Panc1 (cell line): ENCODE data around the gene ANO9.

ENCODE experiments used
- CTCF ChIP-seq: fragments of 450-650 bp; IDR thresholded peaks from 2 replicates; pipeline ENCODE4 v1.5.1; 2017; ENCODE audit warnings: mild to moderate bottlenecking
- TF ChIP-seq, protein P1 (sequence below), 2 experiments: IDR thresholded peaks; 2 replicates each; pipeline ENCODE4 v1.6.1; 2011 to 2012; ENCODE audit warnings: low read depth in 2 of 2, control low read depth in 1 of 2, low read length in 1 of 2, mild to moderate bottlenecking in 1 of 2, moderate library complexity in 1 of 2; ENCODE audit not compliant: insufficient read depth in 1 of 2

DNA sequence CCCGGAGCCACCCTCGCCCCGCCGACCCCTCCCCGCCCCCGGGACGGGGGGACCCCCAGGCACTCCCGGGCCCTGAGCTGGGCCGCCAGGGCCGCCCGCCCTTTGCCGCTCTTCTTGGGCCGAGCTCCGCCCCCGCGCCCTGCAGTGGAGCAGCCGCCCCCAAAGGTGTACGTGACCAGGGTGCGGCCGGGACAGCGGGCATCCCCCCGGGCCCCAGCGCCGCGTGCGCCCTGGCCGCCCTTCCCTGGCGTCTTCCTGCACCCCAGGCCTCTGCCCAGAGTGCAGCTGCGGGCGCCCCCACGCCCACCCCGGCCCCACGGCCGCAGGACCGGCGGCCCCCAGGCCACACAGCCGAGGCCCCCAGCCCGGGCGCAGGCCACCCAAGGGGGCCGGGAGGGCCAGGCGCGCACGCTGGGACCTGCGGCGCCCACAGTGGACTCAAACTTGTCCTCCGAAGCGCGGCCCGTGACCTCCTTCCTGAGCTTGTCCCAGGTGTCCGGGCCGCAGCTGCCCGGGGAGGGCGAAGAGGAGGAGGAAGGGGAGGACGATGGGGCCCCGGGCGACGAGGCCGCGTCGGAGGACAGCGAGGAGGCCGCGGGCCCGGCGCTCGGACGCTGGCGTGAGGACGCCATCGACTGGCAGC is 65.2 kb downstream of the ANO9 start:
- TF ChIP-seq, protein P1, sequence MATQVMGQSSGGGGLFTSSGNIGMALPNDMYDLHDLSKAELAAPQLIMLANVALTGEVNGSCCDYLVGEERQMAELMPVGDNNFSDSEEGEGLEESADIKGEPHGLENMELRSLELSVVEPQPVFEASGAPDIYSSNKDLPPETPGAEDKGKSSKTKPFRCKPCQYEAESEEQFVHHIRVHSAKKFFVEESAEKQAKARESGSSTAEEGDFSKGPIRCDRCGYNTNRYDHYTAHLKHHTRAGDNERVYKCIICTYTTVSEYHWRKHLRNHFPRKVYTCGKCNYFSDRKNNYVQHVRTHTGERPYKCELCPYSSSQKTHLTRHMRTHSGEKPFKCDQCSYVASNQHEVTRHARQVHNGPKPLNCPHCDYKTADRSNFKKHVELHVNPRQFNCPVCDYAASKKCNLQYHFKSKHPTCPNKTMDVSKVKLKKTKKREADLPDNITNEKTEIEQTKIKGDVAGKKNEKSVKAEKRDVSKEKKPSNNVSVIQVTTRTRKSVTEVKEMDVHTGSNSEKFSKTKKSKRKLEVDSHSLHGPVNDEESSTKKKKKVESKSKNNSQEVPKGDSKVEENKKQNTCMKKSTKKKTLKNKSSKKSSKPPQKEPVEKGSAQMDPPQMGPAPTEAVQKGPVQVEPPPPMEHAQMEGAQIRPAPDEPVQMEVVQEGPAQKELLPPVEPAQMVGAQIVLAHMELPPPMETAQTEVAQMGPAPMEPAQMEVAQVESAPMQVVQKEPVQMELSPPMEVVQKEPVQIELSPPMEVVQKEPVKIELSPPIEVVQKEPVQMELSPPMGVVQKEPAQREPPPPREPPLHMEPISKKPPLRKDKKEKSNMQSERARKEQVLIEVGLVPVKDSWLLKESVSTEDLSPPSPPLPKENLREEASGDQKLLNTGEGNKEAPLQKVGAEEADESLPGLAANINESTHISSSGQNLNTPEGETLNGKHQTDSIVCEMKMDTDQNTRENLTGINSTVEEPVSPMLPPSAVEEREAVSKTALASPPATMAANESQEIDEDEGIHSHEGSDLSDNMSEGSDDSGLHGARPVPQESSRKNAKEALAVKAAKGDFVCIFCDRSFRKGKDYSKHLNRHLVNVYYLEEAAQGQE (IDR thresholded peaks at IDR 0.05; ENCODE audit: insufficient read depth in 1 of 2, low read depth in 2 of 2, low read length in 1 of 2), result no peak
- no peak for TF ChIP-seq CTCF
